Measurements from ENCODE around the gene PLEKHG5. TPM values are rescaled to one million over a fixed set of nuclear protein-coding genes. Genes with fewer than 3 reads are reported as not detected.

PLEKHG5 gene, protein sequence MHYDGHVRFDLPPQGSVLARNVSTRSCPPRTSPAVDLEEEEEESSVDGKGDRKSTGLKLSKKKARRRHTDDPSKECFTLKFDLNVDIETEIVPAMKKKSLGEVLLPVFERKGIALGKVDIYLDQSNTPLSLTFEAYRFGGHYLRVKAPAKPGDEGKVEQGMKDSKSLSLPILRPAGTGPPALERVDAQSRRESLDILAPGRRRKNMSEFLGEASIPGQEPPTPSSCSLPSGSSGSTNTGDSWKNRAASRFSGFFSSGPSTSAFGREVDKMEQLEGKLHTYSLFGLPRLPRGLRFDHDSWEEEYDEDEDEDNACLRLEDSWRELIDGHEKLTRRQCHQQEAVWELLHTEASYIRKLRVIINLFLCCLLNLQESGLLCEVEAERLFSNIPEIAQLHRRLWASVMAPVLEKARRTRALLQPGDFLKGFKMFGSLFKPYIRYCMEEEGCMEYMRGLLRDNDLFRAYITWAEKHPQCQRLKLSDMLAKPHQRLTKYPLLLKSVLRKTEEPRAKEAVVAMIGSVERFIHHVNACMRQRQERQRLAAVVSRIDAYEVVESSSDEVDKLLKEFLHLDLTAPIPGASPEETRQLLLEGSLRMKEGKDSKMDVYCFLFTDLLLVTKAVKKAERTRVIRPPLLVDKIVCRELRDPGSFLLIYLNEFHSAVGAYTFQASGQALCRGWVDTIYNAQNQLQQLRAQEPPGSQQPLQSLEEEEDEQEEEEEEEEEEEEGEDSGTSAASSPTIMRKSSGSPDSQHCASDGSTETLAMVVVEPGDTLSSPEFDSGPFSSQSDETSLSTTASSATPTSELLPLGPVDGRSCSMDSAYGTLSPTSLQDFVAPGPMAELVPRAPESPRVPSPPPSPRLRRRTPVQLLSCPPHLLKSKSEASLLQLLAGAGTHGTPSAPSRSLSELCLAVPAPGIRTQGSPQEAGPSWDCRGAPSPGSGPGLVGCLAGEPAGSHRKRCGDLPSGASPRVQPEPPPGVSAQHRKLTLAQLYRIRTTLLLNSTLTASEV
- total RNA-seq: 7.4 and 11.2 TPM in 2 replicates

DNA sequence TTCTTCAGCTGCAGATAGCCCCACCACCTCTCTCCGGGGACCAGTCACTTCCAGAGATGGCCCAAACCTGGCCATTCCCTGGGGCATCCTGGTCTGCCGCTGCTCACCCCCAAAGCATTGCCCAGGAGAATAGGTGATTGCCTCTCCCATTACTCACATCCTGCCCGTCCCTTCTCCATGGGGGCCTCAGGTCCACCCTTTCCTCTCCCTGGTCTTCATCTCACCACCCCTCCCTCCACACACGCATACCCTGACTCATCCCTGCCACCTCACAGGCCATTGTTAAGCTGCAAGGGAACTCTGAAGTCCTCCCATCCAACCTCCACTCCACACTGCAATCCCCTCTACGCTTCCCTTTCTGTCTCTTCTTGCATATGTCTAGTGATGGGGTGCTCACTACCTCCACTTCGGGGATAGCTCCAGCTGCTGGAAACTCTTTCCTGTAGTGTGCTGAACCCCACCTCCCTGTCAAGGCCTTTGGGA lies at the start of gene PLEKHG5:
PLEKHG5 (minus strand) TSS at position 188 of the 483 bp plus-strand sequence. CDS start 14,096 bp downstream, outside the sequence.
- H3K4me3 ChIP-seq (ENCODE audit: low read depth, low read length): peak within 1 kb of the TSS; percentile 89
- no peak for TF ChIP-seq CTCF (IDR thresholded peaks at IDR 0.05; ENCODE audit: insufficient read depth, low read depth, low read length)
- DNase-seq (ENCODE audit: low read depth): no peak

- no peak for TF ChIP-seq CTCF (IDR thresholded peaks at IDR 0.05; ENCODE audit: insufficient read depth, low read depth, low read length)
- peak; percentile 82 for DNase-seq (ENCODE audit: low read depth)
- H3K4me3 ChIP-seq (ENCODE audit: low read depth, low read length): no peak overlapping the region
Measured at GRCh38 chr1:6538956-6539355, 47.5 kb upstream of the PLEKHG5 start.

GRCh38 chr1:6536291-6536690 lies 44.8 kb upstream of the PLEKHG5 start:
- H3K4me3 ChIP-seq (ENCODE audit: low read depth, low read length): no peak overlapping the region
- no peak for DNase-seq (ENCODE audit: low read depth)
- TF ChIP-seq CTCF (IDR thresholded peaks at IDR 0.05; ENCODE audit: insufficient read depth, low read depth, low read length): no peak

DNA sequence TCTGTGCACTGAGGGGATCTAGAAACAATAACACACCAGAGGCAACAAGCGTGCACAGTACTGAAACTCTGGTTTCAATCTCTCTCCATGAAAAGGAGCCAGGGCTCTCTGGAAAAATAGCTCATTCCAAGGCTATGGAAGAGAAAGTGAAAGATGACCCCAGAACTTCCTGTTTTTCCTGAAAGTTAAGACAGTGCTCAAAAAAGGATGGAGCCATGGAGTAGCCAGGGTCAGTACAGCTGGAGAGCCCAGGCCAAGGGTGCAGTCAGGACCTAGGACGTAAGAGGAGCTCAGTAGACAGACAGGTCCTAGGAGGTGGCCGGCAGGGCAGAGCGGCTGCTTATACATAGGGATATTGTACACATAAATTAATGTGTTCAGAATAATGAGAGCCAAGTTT lies 43.7 kb upstream of the PLEKHG5 start:
- no peak for TF ChIP-seq CTCF (IDR thresholded peaks at IDR 0.05; ENCODE audit: insufficient read depth, low read depth, low read length)
- DNase-seq (ENCODE audit: low read depth): peak; percentile 24
- H3K4me3 ChIP-seq (ENCODE audit: low read depth, low read length): no peak overlapping the region

GRCh38 chr1:6534248-6534822 lies 42.9 kb upstream of the PLEKHG5 start:
- no peak for DNase-seq (ENCODE audit: low read depth)
- no peak overlapping the region for H3K4me3 ChIP-seq (ENCODE audit: low read depth, low read length)
- TF ChIP-seq CTCF (IDR thresholded peaks at IDR 0.05; ENCODE audit: insufficient read depth, low read depth, low read length): no peak

DNA sequence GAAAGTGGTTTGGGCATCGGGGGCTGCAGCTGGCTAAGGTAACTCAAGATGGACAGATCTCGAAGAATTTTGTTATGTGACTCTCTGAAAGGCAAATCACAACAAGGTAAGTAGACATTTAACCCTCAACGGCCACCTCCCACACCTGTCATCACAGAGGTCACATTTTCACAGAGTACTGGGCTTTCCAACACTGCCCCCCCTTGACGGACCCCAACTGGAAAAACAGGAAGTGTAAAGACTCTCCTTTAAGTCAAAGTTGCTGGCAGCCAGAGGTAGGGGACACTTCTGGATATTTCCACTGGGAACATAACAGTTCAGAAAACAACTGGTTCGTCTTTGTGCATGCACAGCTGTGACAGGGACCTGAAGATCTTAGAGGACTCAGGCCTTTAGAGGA lies 40.5 kb upstream of the PLEKHG5 start:
- TF ChIP-seq CTCF (IDR thresholded peaks at IDR 0.05; ENCODE audit: insufficient read depth, low read depth, low read length): no peak
- no peak for DNase-seq (ENCODE audit: low read depth)
- H3K4me3 ChIP-seq (ENCODE audit: low read depth, low read length): no peak overlapping the region
